Cardiac ventricle fibroblast (primary cell): Measurements from ENCODE around the gene P3H1. TPM values are rescaled to one million over a fixed set of nuclear protein-coding genes. Genes with fewer than 3 reads are reported as not detected.

ENCODE experiments used
- total RNA-seq: library from RNA; depleted of rRNA; stranded (reverse); fragments of >200 nt; gene quantifications from 2 replicates; pipeline ENCODE4 v1.2.3, GENCODE V29; 2015

P3H1 gene, protein sequence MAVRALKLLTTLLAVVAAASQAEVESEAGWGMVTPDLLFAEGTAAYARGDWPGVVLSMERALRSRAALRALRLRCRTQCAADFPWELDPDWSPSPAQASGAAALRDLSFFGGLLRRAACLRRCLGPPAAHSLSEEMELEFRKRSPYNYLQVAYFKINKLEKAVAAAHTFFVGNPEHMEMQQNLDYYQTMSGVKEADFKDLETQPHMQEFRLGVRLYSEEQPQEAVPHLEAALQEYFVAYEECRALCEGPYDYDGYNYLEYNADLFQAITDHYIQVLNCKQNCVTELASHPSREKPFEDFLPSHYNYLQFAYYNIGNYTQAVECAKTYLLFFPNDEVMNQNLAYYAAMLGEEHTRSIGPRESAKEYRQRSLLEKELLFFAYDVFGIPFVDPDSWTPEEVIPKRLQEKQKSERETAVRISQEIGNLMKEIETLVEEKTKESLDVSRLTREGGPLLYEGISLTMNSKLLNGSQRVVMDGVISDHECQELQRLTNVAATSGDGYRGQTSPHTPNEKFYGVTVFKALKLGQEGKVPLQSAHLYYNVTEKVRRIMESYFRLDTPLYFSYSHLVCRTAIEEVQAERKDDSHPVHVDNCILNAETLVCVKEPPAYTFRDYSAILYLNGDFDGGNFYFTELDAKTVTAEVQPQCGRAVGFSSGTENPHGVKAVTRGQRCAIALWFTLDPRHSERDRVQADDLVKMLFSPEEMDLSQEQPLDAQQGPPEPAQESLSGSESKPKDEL
- total RNA-seq = 127 and 140 TPM in 2 replicates

DNA sequence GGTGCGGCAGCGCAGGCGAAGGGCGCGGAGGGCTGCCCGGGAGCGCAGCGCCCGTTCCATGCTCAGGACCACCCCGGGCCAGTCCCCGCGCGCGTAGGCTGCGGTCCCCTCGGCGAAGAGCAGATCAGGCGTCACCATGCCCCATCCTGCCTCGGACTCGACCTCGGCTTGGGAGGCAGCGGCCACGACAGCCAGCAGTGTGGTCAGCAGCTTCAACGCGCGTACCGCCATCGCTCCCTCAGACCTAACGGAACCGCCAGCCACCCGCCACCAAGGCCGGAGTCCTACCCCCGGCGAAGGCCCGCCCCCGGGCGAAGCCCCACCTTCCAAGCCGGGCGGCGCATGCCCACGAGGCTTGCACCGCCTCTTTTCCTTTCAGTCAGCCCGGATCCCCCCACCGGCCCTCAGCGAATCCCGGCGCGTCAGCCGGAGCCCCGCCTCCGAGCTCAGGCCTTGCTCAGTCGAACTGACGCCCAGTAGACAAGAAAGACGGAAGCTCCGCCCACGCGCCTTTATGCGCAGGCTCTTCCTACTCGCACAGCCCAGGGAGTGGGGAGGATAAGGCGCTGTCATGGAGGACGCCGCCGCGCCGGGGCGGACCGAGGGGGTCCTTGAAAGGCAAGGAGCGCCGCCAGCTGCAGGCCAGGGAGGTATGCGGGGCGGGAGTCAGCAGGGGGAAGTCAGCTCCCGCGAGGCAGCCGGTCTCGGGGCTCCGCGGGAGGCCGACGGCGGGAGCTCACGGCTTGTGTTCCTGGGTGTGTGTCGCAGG, at the start of gene P3H1, which contains the start of gene C1orf50:
TSS of gene P3H1 (minus strand) at position 288 of the 769 bp plus-strand sequence. CDS start at position 231, 57 bp downstream.
TSS of gene C1orf50 (plus strand) at position 509 of the 769 bp plus-strand sequence. CDS start at position 572, 63 bp downstream.

GRCh38 chr1:42784946-42785693, 18.3 kb upstream of the P3H1 start, which contains the start of gene TMEM269:
Gene TMEM269 (plus strand): TSS chr1:42784991. CDS start chr1:42789894, 4,903 bp downstream.

GRCh38 chr1:42739753-42740700, 26.8 kb downstream of the P3H1 start, which contains the start of gene CLDN19:
Gene CLDN19 (minus strand): TSS chr1:42740236. CDS start chr1:42740063, 173 bp downstream.

Other genes with a start within 250 kb of the P3H1 start
- gene PPIH, start 108.6 kb downstream of the P3H1 start, total RNA-seq = 32.3 and 34.0 TPM in 2 replicates
- gene YBX1, start 84.6 kb downstream of the P3H1 start, total RNA-seq = 510 and 528 TPM in 2 replicates
- gene CLDN19, start 26.8 kb downstream of the P3H1 start, total RNA-seq = not detected in 2 replicates
- 2.0 and 2.3 TPM in 2 replicates for gene C1orf50, start 221 bp upstream of the P3H1 start, total RNA-seq
- not detected in 2 replicates for gene TMEM269, start 18.0 kb upstream of the P3H1 start, total RNA-seq
- gene ERMAP, start 50.1 kb upstream of the P3H1 start, total RNA-seq = 6.3 and 7.5 TPM in 2 replicates
- gene SVBP, start 50.4 kb upstream of the P3H1 start, total RNA-seq = 12.5 and 15.7 TPM in 2 replicates
- 5.2 and 5.7 TPM in 2 replicates for gene ZNF691, start 79.6 kb upstream of the P3H1 start, total RNA-seq
- gene SLC2A1, start 191.8 kb upstream of the P3H1 start, total RNA-seq = 135 and 190 TPM in 2 replicates